Endothelial cell of umbilical vein (primary cell): ENCODE measurements around the gene B4GALT5. TPM values are rescaled to one million over a fixed set of nuclear protein-coding genes. Genes with fewer than 3 reads are reported as not detected.

Experiments
- BruUV-seq: library from RNA; stranded (reverse); fragments of 400-500 nt; replicated peaks from 2 replicates; lab custom pipeline; 2021; lab: Mats Ljungman, UMichigan
- CTCF ChIA-PET: fragments of 300-600, 350-600 bp; sonication (Branson Sonifier 250); formaldehyde crosslinking; loops from one replicate; lab custom pipeline; 2021; ENCODE audit warnings: antibody characterized with exemption, inconsistent platforms; lab: Charles Lee
- POLR2A ChIA-PET: fragments of 300-600, 350-600 bp; sonication (Branson Sonifier 250); formaldehyde crosslinking; loops from one replicate; lab custom pipeline; 2021; ENCODE audit warnings: antibody characterized with exemption, inconsistent platforms; lab: Charles Lee
- DNase-seq: peaks from one replicate; pipeline ENCODE4 v3.0.0-alpha.2; 2011; ENCODE audit warnings: low read depth, low spot score
- FAIRE-seq: peaks from 2 replicates; lab custom pipeline; 2011; peaks lifted over from hg19 to GRCh38; lab: Jason Lieb, UNC
- H2AFZ ChIP-seq: 2 replicates; pipeline ENCODE4 v1.6.0; 2012; ENCODE audit warnings: low read depth, low read length, control low read depth, inconsistent platforms
- H3K27ac ChIP-seq: 2 replicates; pipeline ENCODE4 v1.5.1; 2011; ENCODE audit warnings: low read depth, mild to moderate bottlenecking, control low read depth, low read length, moderate library complexity; ENCODE audit not compliant: insufficient read depth
- H3K27me3 ChIP-seq, 2 experiments: 2 replicates each; pipeline versions ENCODE4 v1.6.0 to v1.6.1; 2011; ENCODE audit warnings: low read length in 2 of 2, mixed read lengths in 1 of 2; ENCODE audit not compliant: control insufficient read depth in 2 of 2, insufficient read depth in 2 of 2
- H3K36me3 ChIP-seq, 2 experiments: 2 replicates in 1 of 2; 3 replicates in 1 of 2; pipeline ENCODE4 v1.5.1; 2011; ENCODE audit warnings: low read length in 2 of 2, mild to moderate bottlenecking in 1 of 2, moderate library complexity in 1 of 2; ENCODE audit not compliant: control insufficient read depth in 2 of 2, insufficient read depth in 2 of 2; ENCODE audit errors: extremely low read depth in 1 of 2
- H3K4me1 ChIP-seq: 3 replicates; pipeline ENCODE4 v1.5.1; 2011; ENCODE audit warnings: mild to moderate bottlenecking, low read length; ENCODE audit not compliant: control insufficient read depth, insufficient read depth; ENCODE audit errors: extremely low read depth
- H3K4me2 ChIP-seq: 2 replicates; pipeline ENCODE4 v1.6.1; 2011; ENCODE audit warnings: low read length, control low read depth, mixed read lengths; ENCODE audit not compliant: insufficient read depth
- H3K4me3 ChIP-seq, 3 experiments: fragments of 200-600 bp in 1 of 3; sonication (generic), shearing (Covaris generic) in 1 of 3; replicated peaks in 1 of 3; 2 replicates each; pipeline ENCODE4 v1.5.1; 2011 to 2016; ENCODE audit warnings: control low read depth in 3 of 3, low read length in 3 of 3, mild to moderate bottlenecking in 2 of 3, inconsistent platforms in 1 of 3, low read depth in 1 of 3, moderate library complexity in 1 of 3; ENCODE audit not compliant: insufficient read depth in 1 of 3
- H3K79me2 ChIP-seq: 2 replicates; pipeline ENCODE4 v1.6.0; 2012; ENCODE audit warnings: low read length, inconsistent platforms; ENCODE audit not compliant: control insufficient read depth, insufficient read depth
- H3K9ac ChIP-seq: replicated peaks from 2 replicates; pipeline ENCODE3; 2011; ENCODE audit warnings: low read length, control low read depth; ENCODE audit not compliant: insufficient read depth; ENCODE audit errors: extremely low read depth
- H3K9me1 ChIP-seq: replicated peaks from 3 replicates; pipeline ENCODE4 v1.6.0; 2011; ENCODE audit warnings: mild to moderate bottlenecking, low read length; ENCODE audit not compliant: control insufficient read depth, insufficient read depth; ENCODE audit errors: extremely low read depth
- H3K9me3 ChIP-seq: replicated peaks from 2 replicates; pipeline ENCODE4 v1.5.1; 2012; ENCODE audit warnings: low read length, inconsistent platforms; ENCODE audit not compliant: control insufficient read depth, insufficient read depth
- H4K20me1 ChIP-seq: replicated peaks from 2 replicates; pipeline ENCODE3; 2011; ENCODE audit warnings: mild to moderate bottlenecking, low read length; ENCODE audit not compliant: control insufficient read depth, insufficient read depth; ENCODE audit errors: extremely low read depth
- EZH2 ChIP-seq: IDR thresholded peaks from 2 replicates; pipeline ENCODE4 v1.6.1; 2012; ENCODE audit warnings: borderline replicate concordance, low read depth, mild to moderate bottlenecking, moderate library complexity, low read length, inconsistent platforms; ENCODE audit not compliant: severe bottlenecking
- FOS ChIP-seq: IDR thresholded peaks from 2 replicates; pipeline ENCODE4 v1.6.1; 2011; ENCODE audit warnings: mild to moderate bottlenecking, low read length, moderate library complexity, borderline replicate concordance; ENCODE audit not compliant: insufficient read depth
- GATA2 ChIP-seq: IDR thresholded peaks from 2 replicates; pipeline ENCODE4 v1.7.0; 2011; ENCODE audit warnings: low read depth, mild to moderate bottlenecking, moderate library complexity, mixed read lengths, low read length; ENCODE audit not compliant: insufficient read length, insufficient read depth
- JUN ChIP-seq: IDR thresholded peaks from 2 replicates; pipeline ENCODE4 v1.6.1; 2011; ENCODE audit warnings: borderline replicate concordance, low read depth; ENCODE audit not compliant: insufficient read length, insufficient read depth
- MYC ChIP-seq: IDR thresholded peaks from one replicate; pipeline ENCODE4 v1.6.1; 2011; ENCODE audit warnings: mild to moderate bottlenecking, low read depth, low read length
- POLR2A ChIP-seq: IDR thresholded peaks from 2 replicates; pipeline ENCODE4 v1.6.1; 2012; ENCODE audit warnings: low read depth, mild to moderate bottlenecking, control low read depth, low read length
- POLR2AphosphoS5 ChIP-seq: IDR thresholded peaks from 2 replicates; pipeline ENCODE4 v1.6.1; 2012; ENCODE audit warnings: low read depth, mild to moderate bottlenecking, control low read depth, low read length, moderate library complexity; ENCODE audit not compliant: insufficient read depth
- dilution Hi-C: fragments of 300-500 bp; cut with MboI; formaldehyde crosslinking; loops from one replicate; pipeline ENCODE4 v1.15.0; 2019; ENCODE audit warnings: low sequenced_read_pairs; ENCODE audit not compliant: extremely low pct_ligation_motif_present
- intact Hi-C: fragments of 100-400 bp; cut with micrococcal nuclease; formaldehyde crosslinking; loops from one replicate; pipeline ENCODE4 v1.10.0; 2022
- polyA plus RNA-seq, 4 experiments: library from polyadenylated mRNA; depleted of rRNA in 3 of 4; stranded (reverse) in 3 of 4; unstranded in 1 of 4; fragments of >200 nt; gene quantifications; 2 replicates each; pipeline versions ENCODE4 v1.2.1 to v1.2.3, GENCODE V29; 2011 to 2012; ENCODE audit warnings: missing spikeins in 1 of 4
- total RNA-seq: library from RNA; stranded (reverse); gene quantifications from 2 replicates; pipeline ENCODE4 v1.2.3, GENCODE V29; 2021
- TF ChIP-seq, protein P1 (sequence below), 2 donors: IDR thresholded peaks; 1 replicate in 1 of 2; 2 replicates in 1 of 2; pipeline ENCODE4 v1.5.1; 2011; ENCODE audit warnings: low read length in 2 of 2, mild to moderate bottlenecking in 2 of 2, moderate library complexity in 2 of 2, control low read depth in 1 of 2, inconsistent platforms in 1 of 2, low read depth in 1 of 2; ENCODE audit not compliant: insufficient read depth in 1 of 2; ENCODE audit errors: extremely low read depth in 1 of 2
- TF ChIP-seq, protein P2 (sequence below): IDR thresholded peaks from 2 replicates; pipeline ENCODE4 v1.6.1; 2011; ENCODE audit not compliant: insufficient read depth, insufficient read length

Gene B4GALT5
- total and polyA plus RNA-seq, 2 donors (not counting 3 experiments of a cell fraction or from before 2014, with no cell fraction given): 54.4 to 70.1 TPM

DNA sequence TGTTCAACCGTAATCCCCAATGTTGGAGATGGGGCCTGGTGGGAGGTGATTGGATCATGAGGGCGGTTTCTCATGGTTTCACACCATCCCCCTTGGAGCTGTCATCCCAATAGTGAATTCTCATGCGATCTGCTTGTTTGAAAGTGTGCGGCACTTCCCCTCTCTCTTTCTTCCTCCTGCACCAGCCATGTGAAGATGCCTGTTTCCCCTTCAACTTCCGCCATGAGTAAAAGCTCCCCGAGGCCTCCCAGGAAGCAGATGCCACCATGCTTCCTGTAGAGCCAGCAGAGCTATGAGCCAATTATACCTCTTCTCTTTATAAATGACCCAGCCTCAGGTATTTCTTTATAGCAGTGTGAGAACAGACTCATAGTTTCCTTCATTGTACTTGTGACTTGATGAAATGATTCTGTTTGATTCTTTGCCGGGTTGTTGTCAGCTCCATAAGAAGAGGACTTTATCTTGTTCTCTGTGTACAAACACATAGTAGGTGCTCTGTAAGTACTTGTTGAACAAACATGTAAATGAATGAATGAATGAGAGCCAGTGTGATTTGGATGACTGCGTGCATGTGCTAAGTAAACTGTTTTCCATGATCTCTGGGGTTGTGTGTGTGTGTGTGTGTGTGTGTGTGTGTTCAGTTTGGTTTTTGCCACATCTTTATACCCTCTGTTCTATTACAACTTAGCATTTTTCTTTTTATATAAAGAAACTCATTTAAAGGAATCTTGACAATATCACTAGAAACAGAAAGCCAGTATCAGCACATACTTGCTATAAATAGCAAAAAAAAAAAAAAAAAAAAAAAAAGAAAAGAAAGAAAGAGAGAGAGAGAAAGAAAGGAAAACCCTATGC, 123.3 kb downstream of the B4GALT5 start:
- POLR2A ChIA-PET: no interaction called here

More for the DNA sequence above, 123.3 kb downstream of the B4GALT5 start:
- intact Hi-C loops (no loop called here), dilution Hi-C loops (no loop called here)
- Histone ChIP-seq H4K20me1 (no peaks in the 10 kb centered on the region), H2AFZ (no peak overlapping the region), H3K27ac (no peak overlapping the region), H3K9me3 (no peaks in the 10 kb centered on the region), H3K79me2 (no peaks in the 10 kb centered on the region), H3K27me3 (no peaks in the 10 kb centered on the region), H3K4me1 (peaks cover 13% of the 10 kb centered on the region), H3K4me2 (no peak overlapping the region), H3K36me3 (no peaks in the 10 kb centered on the region), H3K9me1 (no peaks in the 10 kb centered on the region), H3K4me3 (no peak overlapping the region), H3K9ac (no peak overlapping the region)
- CTCF ChIA-PET: interaction anchor here (1.1 to 1.4 kb wide), 4 partner anchors 13 to 49 kb away, joined by 4 to 6 read pairs (median 5); no protein-coding TSS in a partner anchor
- TF ChIP-seq POLR2AphosphoS5: no peak
- TF ChIP-seq POLR2A: no peak
- TF ChIP-seq MYC: no peak
- TF ChIP-seq EZH2: no peak
- no peak for TF ChIP-seq FOS
- TF ChIP-seq, protein P1, sequence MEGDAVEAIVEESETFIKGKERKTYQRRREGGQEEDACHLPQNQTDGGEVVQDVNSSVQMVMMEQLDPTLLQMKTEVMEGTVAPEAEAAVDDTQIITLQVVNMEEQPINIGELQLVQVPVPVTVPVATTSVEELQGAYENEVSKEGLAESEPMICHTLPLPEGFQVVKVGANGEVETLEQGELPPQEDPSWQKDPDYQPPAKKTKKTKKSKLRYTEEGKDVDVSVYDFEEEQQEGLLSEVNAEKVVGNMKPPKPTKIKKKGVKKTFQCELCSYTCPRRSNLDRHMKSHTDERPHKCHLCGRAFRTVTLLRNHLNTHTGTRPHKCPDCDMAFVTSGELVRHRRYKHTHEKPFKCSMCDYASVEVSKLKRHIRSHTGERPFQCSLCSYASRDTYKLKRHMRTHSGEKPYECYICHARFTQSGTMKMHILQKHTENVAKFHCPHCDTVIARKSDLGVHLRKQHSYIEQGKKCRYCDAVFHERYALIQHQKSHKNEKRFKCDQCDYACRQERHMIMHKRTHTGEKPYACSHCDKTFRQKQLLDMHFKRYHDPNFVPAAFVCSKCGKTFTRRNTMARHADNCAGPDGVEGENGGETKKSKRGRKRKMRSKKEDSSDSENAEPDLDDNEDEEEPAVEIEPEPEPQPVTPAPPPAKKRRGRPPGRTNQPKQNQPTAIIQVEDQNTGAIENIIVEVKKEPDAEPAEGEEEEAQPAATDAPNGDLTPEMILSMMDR (IDR thresholded peaks at IDR 0.05; ENCODE audit: extremely low read depth in 1 of 2, insufficient read depth in 1 of 2, low read depth in 1 of 2, low read length in 2 of 2): no peak
- no peak for TF ChIP-seq JUN
- no peak for TF ChIP-seq GATA2
- TF ChIP-seq, protein P2, sequence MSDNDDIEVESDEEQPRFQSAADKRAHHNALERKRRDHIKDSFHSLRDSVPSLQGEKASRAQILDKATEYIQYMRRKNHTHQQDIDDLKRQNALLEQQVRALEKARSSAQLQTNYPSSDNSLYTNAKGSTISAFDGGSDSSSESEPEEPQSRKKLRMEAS: no peak
- no TSS peak for BruUV-seq
- peak; percentile 50 for FAIRE-seq
- no peak for DNase-seq
